ENCODE results near the gene E2F1. TPM values are rescaled to one million over a fixed set of nuclear protein-coding genes. Genes with fewer than 3 reads are reported as not detected.

Gene E2F1
- total RNA-seq, 4 donors from 2014 or later = 2.1 to 4.8 (median 3.1) TPM

DNA sequence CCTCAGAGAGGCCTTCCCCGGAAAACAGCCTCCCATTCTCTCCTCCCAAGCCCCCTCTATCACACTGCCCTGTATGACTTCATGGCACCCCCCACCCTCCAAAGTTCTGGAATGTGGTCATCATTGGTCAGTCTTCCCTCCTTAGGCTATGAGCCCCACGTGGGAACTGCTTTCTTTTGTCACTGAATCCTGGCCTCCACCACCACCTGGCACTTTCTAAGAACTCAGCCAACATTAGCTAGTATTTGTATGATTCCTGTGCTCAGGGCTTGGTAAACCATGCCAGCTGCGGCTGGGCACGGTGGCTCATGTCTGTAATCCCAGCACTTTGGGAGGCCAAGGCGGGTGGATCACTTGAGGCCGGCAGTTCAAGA, 8.4 kb upstream of the E2F1 start:
- no peak for DNase-seq
- H3K4me1 ChIP-seq = peaks cover 0 to 33% (median 0%) of the 10 kb centered on the region in 3 donors
- H3K36me3 ChIP-seq = no peaks in the 10 kb centered on the region
- no peak for TF ChIP-seq POLR2A (IDR thresholded peaks at IDR 0.05)
- TF ChIP-seq, protein P1, sequence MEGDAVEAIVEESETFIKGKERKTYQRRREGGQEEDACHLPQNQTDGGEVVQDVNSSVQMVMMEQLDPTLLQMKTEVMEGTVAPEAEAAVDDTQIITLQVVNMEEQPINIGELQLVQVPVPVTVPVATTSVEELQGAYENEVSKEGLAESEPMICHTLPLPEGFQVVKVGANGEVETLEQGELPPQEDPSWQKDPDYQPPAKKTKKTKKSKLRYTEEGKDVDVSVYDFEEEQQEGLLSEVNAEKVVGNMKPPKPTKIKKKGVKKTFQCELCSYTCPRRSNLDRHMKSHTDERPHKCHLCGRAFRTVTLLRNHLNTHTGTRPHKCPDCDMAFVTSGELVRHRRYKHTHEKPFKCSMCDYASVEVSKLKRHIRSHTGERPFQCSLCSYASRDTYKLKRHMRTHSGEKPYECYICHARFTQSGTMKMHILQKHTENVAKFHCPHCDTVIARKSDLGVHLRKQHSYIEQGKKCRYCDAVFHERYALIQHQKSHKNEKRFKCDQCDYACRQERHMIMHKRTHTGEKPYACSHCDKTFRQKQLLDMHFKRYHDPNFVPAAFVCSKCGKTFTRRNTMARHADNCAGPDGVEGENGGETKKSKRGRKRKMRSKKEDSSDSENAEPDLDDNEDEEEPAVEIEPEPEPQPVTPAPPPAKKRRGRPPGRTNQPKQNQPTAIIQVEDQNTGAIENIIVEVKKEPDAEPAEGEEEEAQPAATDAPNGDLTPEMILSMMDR (IDR thresholded peaks at IDR 0.05) = no peak
- no peaks in the 10 kb centered on the region for H3K9me3 ChIP-seq
- 36 to 48% methylated on average over 2 of the region's 6 CpGs for WGBS, 2 donors
- H3K27ac ChIP-seq = peak overlapping the region in 3 of 4 donors; percentile 23 to 68 (median 68)
- H3K27me3 ChIP-seq = no peaks in the 10 kb centered on the region
- intact Hi-C loops (cut with DNase I) = no loop called here
- H3K4me3 ChIP-seq = no peak overlapping the region

DNA sequence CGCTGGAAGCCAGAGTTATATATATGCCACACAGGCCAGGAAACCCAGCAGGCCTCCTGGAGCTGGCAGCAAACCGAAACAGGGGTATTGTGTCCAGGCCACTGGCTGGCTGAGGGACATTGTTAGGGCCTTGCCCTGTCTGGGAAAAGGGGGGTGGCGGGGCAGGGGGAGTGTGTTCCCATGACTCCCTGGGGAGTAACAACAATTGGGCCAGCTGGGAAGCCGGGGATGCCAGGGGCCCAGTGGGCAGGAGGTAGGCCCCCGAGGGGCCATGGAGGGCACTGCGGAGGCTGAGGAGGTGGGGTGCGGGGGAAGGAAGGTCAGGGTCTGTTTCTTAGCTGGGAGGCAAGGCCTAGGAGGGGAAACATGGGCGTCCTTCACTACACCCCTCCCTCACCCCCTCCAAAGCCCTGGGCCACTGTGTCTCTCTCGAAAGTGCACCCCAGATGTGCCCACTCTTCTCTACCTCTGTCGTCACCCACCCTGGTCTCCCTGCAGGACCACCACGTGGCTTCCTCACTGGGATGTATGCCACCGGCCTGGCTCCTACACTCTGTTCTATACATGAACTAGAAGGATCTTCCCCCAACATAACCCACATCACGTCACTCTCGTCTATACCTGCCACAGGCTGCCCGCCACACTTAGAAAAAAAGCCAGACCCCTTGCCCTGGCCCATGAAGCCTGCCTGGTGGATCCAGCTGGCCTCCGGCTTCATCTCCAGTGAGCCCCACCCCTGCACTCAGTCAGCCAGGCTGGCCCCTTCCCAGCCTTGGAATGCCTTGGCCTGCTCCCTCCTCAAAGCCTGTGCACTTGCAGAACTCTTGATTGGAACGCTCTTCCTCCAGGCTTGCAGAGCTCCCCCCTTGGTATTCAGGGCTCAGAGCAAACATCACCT, 7.8 kb upstream of the E2F1 start:
- Histone ChIP-seq H3K9me3 (no peaks in the 10 kb centered on the region), H3K4me1 (peaks cover 0 to 33% (median 0%) of the 10 kb centered on the region in 3 donors), H3K27me3 (no peaks in the 10 kb centered on the region), H3K4me3 (no peak overlapping the region), H3K36me3 (no peaks in the 10 kb centered on the region), H3K27ac (peak overlapping the region in 3 of 4 donors; percentile 49 to 68 (median 55))
- TF ChIP-seq POLR2A (IDR thresholded peaks at IDR 0.05) = no peak
- TF ChIP-seq, protein P1 (IDR thresholded peaks at IDR 0.05) = no peak
- DNase-seq = no peak
- 58 to 72% methylated on average over 5 to 13 of the region's 17 CpGs for WGBS, 2 donors
- intact Hi-C loops (cut with DNase I) = no loop called here

DNA sequence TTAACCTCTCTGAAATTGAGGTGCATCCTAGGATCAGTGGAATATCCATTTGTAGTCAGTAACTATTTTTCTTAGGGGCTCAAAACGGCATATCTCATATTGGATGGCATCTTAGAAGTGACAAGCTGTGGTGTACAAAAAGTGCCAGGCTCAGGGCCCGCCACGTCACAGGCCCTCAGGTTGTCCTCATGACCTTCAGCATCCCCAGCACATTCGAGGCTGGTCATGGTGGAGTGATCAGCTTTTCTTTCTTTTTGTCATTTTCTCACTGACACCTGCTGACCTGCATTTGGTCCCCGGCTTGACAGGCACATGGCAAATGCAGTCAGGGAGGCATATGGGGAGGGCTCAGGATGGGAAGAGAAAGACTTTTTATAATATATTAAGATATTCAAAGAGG, 7.1 kb upstream of the E2F1 start:
- intact Hi-C loops (cut with DNase I) = no loop called here

DNA sequence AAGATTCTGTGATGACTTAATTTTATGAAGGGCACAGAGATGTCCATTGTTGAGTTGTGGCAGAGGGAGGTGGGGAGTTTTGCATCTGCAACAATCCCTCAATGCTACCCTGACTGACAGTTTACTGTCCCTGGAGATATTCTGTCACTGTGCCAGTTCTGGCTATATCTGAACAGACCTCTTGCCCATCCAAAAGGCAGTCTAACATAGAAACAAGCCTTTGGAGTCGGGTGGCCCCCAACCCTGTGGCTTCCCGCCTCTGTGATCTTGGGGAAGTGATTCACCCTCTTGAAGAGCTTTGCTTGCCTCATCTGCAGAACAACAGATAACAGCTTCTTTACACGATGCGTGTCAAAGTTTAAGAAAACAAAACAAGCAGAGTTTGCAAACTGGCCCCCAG, 3.8 kb upstream of the E2F1 start:
- H3K27me3 ChIP-seq = no peaks in the 10 kb centered on the region
- H3K27ac ChIP-seq = no peak overlapping the region
- peaks cover 12 to 30% (median 12%) of the 10 kb centered on the region in 3 donors for H3K4me1 ChIP-seq
- no peaks in the 10 kb centered on the region for H3K36me3 ChIP-seq
- H3K4me3 ChIP-seq = no peak overlapping the region
- WGBS, 2 donors = 30 to 48% methylated on average over 3 to 4 of the region's 4 CpGs
- intact Hi-C loops (cut with DNase I) = no loop called here
- TF ChIP-seq POLR2A (IDR thresholded peaks at IDR 0.05) = no peak
- TF ChIP-seq, protein P1 (IDR thresholded peaks at IDR 0.05) = no peak
- no peaks in the 10 kb centered on the region for H3K9me3 ChIP-seq
- no peak for DNase-seq

More for the DNA sequence above, 7.1 kb upstream of the E2F1 start:
- Histone ChIP-seq H3K27me3 (no peaks in the 10 kb centered on the region), H3K4me3 (no peak overlapping the region), H3K36me3 (no peaks in the 10 kb centered on the region), H3K9me3 (no peaks in the 10 kb centered on the region), H3K27ac (peak overlapping the region in 1 of 4 donors; percentile 55), H3K4me1 (peaks cover 0 to 33% (median 0%) of the 10 kb centered on the region in 3 donors)
- TF ChIP-seq POLR2A (IDR thresholded peaks at IDR 0.05) = no peak
- TF ChIP-seq, protein P1 (IDR thresholded peaks at IDR 0.05) = no peak
- WGBS, 2 donors = 72 to 78% methylated on average over 5 of the region's 5 CpGs
- no peak for DNase-seq

DNA sequence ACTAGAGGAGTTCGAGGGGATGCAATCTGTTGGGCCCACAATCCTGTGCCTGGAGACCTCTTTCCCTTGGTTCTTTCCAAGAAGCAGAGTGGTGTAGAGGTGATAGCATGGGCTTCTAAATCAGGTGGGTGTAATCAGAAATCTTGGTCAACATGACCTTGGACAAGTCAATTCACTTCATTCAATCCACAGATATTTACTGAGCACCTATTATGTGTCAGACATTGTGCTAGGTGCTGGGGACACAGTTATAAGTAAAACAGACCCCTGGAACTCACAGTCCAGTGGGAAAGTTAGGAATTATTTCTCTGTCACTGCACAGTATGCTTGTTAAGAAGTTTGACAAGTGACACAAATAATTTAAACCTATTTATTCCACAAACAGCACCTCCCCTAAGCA, 3.3 kb upstream of the E2F1 start:
- no peak for TF ChIP-seq POLR2A (IDR thresholded peaks at IDR 0.05)
- TF ChIP-seq, protein P1 (IDR thresholded peaks at IDR 0.05) = no peak
- DNase-seq = no peak
- no peaks in the 10 kb centered on the region for H3K36me3 ChIP-seq
- intact Hi-C loops (cut with DNase I) = no loop called here
- no peaks in the 10 kb centered on the region for H3K27me3 ChIP-seq
- 88 to 93% methylated on average over 1 of the region's 1 CpG for WGBS, 2 donors
- no peaks in the 10 kb centered on the region for H3K9me3 ChIP-seq
- no peak overlapping the region for H3K27ac ChIP-seq
- H3K4me1 ChIP-seq = peaks cover 15 to 30% (median 17%) of the 10 kb centered on the region in 3 donors
- H3K4me3 ChIP-seq = no peak overlapping the region

Measured in esophagus squamous epithelium (tissue), 5 donors.